SK-N-MC (cell line): ENCODE results near the gene SV2A.
"Not testable (repeated sequence)": the region's sequence is repeated elsewhere in the genome, so short reads cannot be mapped to it uniquely, and the experiment has no call there.

Source experiments
- EZH2 ChIP-seq: fragments of 200-600 bp; sonication (generic); IDR thresholded peaks from one replicate; pipeline ENCODE4 v1.6.1; 2017; ENCODE audit warnings: antibody characterized with exemption
- POLR2AphosphoS5 ChIP-seq: IDR thresholded peaks from 2 replicates; pipeline ENCODE4 v1.6.1; 2012; ENCODE audit warnings: mild to moderate bottlenecking, low read depth, low read length, borderline replicate concordance

DNA sequence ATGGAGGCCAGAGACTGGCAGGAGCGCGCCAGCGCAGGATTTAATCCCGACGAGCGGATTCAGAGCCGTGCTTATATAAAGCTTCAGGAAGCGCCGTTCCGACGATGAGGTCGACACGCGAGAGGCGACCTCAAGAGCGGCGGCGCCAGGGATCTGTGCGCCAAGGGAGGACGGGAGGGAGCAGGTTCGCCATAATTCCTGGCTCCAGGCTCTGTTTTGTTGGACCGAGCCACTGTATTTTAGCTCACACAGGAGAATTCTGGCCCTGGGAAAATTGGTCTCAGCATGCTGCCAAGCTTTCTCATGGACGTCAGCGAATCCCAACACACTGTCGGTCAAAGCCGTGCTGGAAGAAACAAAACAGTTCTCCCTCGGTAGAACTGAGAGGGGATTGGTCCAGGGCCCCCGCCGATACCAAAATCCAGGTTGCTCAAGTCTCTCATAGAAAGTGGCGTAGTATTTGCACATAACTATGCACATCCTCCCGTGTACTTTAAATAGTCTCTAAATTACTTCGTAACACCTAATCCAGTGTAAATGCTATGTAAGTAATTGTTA, 56.1 kb downstream of the SV2A start:
- TF ChIP-seq EZH2, POLR2AphosphoS5: not testable (repeated sequence)
